HG03571 (cell line): ENCODE data around the gene ZNF552.

ENCODE experiments used
- ATAC-seq: cut with Tn5 transposase; IDR thresholded peaks from one replicate; pipeline ENCODE4 v1.9.1; 2021; ENCODE audit not compliant: unreplicated experiment

The ZNF552 gene

DNA sequence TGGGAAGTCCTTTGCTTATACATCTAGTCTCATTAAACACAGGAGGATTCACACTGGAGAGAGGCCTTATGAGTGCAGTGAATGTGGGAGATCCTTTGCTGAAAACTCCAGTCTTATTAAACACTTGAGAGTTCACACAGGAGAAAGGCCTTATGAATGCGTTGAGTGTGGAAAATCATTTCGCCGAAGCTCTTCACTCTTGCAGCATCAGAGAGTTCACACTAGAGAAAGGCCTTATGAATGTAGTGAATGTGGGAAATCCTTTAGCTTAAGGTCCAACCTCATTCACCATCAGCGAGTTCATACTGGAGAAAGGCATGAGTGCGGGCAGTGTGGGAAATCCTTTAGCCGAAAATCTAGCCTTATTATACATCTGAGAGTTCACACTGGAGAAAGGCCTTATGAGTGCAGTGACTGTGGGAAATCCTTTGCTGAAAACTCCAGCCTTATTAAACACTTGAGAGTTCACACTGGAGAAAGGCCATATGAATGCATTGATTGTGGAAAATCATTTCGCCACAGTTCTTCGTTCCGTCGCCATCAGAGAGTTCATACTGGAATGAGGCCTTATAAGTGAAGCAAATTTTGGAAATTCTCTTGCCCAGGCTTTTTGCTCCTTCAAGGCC lies 35.4 kb downstream of the ZNF552 start:
- no peak for ATAC-seq

DNA sequence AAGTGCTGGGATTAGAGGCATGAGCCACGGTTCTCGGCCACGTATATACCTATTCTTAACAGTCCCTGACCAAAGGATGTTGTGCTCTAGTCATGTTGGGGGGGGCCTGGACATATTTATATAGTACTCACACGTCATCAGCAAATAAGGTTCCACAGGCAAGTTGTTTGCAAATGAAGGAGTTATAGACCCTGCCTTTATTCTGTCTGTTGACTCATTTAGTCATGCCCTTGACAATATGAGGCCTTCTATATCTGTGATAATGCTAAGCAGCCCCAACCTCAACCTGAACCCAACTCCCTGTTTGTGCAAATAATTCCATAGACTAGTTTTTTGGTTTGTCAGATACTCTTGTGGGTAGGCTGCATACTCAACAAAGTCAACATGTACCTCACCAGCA lies 36.4 kb downstream of the ZNF552 start:
- no peak for ATAC-seq

DNA sequence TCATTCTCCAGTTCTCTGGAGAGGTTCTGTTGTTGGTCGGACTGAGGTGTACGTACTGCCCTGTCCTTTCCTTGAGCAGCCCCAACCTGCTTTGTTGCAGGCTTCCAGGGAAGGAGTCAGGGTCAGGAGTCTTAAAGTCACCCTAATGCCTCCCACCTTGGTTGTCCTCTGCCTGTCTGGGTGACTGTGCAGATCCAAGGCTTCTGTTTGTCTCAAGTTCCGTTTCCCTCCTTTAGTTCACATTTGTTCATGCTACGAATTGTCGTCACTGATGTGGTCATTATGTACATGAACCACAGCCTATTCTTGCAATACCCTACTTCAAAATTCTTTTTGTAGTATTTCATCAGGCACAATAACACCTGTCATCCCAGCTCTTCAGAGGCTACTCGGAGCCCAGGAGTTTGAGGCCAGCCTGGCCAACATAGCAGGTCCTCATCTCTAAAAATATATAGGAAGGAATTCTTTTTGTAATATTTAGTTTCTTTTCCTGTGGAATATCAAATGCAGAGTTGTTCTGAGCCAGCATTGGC lies 37.9 kb downstream of the ZNF552 start:
- no peak for ATAC-seq

DNA sequence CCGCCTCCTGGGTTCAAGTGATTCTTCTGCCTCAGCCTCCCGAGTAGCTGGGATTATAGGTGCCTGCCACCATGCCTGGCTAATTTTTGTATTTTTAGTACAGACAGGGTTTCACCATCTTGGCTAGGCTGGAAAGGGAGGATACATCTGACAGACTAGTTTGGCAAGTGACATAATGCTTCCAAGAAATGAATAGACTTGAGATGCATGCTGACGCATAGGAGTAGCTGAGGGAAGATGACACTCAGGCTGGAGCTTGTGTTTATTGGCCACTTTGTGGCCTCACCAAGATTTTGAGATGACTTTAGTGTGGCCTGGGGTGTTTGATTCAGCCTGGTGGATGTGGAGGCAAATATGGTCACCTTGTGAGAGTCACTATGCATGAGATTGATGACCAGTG lies 41.2 kb downstream of the ZNF552 start:
- no peak for ATAC-seq

DNA sequence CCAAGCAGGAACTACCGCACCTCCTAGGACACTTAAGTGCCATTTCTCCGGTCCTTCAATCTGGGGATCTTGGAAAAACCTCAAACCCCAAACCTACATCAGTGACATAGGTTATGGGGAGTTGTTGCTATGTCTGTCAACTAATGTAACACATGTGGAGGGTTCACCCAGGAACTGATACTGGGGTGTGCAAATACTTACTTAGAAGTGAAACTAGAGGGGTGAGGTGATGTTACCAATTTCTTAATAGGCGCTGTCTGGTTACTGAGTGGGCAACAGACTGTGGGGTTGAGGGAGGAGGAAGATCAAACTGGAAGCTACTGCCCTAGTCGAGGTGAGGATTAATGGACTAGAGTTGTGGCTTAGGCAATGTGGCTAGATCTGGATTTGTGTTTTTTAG lies 43.3 kb downstream of the ZNF552 start:
- ATAC-seq: no peak

DNA sequence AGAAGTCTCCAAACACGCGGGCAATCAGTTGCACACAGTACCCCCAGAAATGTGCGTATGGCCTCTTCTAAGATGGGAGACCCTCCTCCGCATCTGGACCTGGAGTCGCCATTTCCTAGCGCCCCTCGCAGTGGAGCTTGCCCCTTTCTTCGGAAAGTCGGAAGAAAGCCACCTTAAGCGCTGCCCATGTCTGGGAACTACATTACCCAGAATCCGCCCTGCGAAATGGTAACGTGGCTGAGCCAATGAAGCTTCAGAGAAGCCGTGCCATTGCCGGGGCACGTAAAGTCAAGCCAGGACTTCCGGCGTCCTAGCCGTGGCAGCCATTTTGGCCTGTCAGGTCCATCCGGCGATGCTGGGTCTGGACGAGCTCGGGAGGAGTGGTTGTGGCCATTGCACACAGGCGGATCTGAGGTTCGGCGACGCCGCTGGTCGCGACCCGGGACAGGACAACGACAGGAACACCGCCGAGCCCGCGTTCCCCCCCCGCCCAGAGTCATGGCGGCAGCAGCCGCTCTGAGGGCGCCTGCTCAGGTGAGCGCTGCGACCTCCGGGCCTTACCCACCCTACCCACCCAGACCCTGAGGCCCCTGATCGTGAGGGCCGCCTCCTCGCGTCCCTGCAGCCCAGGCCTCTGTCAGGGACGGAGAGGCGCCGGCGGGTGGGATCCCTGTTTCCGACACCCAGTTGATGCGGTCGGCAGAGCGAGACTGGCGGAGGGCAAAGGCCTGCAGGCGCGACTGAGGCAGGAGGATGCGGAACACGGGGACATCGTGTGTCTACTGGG lies 45.2 kb downstream of the ZNF552 start, which contains the start of gene ZNF586:
ZNF586 (plus strand) TSS at position 332 of the 787 bp plus-strand sequence; CDS start at position 499, 167 bp downstream.
- ATAC-seq: peak; percentile 92

DNA sequence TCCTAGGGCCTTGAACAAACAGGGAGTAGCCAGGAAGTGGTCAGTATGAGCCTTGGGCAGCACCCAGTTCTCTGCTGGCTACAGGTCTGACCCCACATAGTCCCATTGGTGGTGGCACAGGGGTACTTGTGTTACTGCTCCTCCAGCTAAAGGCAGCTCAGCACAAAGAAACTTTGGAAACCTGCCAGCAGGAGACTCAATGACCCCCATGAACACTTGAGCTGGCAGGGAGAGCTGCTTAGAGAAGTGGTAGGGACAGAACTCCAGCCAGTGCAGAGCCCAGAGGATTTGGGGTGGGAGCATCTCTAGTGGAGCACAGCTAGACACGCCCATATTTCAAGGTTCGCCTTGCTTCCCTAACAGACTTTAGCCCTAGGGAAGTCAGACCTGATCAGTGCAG lies 55.6 kb downstream of the ZNF552 start:
- ATAC-seq: no peak

DNA sequence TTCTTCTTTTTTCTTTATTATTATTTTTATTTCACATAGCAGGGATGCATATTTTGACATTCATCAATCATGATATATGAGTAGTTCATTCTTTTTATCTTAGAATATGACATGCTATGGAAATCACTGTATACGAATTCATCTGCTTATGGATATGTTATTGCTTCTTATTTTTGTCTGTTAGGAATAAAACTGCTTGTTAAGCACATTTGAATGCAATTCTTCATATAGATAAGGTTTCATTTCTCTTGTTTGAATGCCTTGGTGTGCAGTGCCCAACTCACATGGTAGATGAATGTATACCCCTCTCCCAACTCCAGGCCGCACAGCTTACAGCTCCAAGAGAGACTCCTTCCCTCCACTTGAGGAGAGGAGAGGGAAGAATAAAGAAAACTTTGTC lies 56.8 kb downstream of the ZNF552 start:
- ATAC-seq: no peak
